ENCODE measurements around the gene KHDRBS2.

KHDRBS2 gene

DNA sequence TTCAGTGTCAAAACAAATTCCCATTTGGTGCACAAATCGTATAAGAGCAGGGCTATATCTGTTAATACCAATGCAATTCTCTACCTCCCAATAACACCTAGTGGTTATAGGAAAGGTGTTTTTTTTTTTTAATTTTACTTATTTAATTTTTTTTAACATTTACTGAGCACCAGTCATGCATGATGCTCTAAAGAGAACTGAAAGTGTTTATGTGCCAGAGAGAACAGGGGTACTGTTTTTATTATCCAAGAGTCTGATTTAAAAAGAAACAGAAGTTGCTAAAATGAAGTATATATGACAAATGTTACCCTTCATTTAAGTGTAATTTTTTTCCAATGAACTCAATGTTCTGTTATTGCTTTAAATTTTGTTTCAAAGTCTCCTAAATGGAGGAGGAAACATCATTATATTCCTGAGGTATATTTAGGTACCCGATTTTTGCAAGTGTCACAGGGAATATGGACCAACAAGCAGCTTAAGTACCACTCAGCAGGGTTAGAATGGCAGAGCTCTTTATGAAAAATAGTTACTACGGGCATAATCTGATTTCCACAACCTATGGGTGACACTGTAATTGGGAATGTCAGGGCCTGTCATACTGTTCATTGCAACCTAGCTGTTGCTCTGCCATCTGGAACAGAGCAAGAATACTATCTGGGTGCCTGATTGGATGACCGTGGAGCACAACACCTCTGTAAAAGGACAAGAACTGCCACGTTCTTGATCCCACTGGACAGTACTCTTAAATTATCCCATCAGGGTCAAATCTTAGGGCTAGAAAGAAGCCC, 195.4 kb downstream of the KHDRBS2 start:
- H3K4me3 ChIP-seq (ENCODE audit: low read depth, low read length) = no peak overlapping the region
- TF ChIP-seq, protein P1, sequence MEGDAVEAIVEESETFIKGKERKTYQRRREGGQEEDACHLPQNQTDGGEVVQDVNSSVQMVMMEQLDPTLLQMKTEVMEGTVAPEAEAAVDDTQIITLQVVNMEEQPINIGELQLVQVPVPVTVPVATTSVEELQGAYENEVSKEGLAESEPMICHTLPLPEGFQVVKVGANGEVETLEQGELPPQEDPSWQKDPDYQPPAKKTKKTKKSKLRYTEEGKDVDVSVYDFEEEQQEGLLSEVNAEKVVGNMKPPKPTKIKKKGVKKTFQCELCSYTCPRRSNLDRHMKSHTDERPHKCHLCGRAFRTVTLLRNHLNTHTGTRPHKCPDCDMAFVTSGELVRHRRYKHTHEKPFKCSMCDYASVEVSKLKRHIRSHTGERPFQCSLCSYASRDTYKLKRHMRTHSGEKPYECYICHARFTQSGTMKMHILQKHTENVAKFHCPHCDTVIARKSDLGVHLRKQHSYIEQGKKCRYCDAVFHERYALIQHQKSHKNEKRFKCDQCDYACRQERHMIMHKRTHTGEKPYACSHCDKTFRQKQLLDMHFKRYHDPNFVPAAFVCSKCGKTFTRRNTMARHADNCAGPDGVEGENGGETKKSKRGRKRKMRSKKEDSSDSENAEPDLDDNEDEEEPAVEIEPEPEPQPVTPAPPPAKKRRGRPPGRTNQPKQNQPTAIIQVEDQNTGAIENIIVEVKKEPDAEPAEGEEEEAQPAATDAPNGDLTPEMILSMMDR (IDR thresholded peaks at IDR 0.05; ENCODE audit: borderline replicate concordance, insufficient read depth, low read depth, low read length) = no peak

DNA sequence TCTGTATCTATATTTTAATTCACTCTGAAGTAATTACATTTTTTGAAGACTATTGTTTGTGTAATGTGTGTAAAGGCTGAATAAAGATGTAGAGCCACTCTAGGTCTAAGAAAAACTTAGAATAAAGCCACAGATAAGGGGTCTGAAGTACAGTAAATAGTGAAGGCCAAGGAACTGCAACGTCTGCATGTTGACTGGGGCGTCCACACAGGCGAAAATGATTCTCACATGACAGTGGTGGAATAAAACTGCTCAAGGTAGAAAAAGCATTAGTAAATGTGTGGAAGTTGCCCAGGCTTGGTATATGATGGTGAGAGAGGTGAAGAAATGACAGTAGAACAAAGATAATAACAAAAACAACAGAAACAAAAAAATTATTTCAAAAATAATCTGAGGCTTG, 196.2 kb downstream of the KHDRBS2 start:
- no peak overlapping the region for H3K4me3 ChIP-seq (ENCODE audit: low read depth, low read length)
- TF ChIP-seq, protein P1 (IDR thresholded peaks at IDR 0.05; ENCODE audit: borderline replicate concordance, insufficient read depth, low read depth, low read length) = no peak

DNA sequence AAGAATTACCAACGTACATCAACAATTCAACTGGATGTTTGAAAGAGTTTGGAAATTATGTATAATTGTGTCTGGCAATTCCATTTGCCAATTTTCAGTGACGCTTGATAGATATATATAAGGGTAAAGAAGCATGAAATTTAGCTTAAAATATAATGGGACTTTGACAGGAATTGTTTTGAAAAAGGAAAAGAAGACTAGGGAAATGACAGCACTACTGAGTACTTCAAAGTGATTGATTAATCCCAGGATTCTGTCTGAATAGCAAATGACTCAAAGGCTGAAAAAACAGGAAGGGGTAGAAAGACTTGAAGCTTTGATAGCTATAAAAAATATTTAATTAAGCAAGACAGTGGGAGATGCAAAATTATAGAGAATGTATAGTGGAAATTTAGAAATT, 200.0 kb downstream of the KHDRBS2 start:
- TF ChIP-seq, protein P1 (IDR thresholded peaks at IDR 0.05; ENCODE audit: borderline replicate concordance, insufficient read depth, low read depth, low read length) = no peak

DNA sequence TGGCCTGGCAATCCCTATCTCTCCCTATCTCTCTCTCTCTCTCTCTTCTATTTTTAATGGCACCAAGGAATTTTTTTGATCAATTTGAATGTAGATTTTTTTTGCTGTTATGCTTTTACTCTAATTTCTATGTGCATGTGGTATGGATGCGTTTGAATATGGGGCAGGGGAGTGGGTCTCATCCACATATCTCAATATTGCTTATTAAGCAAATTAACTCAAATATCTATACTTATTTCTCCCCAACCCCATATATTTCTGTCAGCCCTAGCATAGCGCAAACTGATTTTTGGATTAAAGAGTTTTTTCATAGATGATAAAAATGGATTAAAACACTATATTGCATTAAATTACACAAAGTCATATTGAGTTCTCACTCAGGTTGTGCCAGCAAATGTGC, 210.2 kb downstream of the KHDRBS2 start:
- TF ChIP-seq, protein P1 (IDR thresholded peaks at IDR 0.05; ENCODE audit: borderline replicate concordance, insufficient read depth, low read depth, low read length) = no peak
- H3K4me3 ChIP-seq (ENCODE audit: low read depth, low read length) = no peak overlapping the region

More for the DNA sequence above, 200.0 kb downstream of the KHDRBS2 start:
- H3K4me3 ChIP-seq (ENCODE audit: low read depth, low read length) = no peak overlapping the region

DNA sequence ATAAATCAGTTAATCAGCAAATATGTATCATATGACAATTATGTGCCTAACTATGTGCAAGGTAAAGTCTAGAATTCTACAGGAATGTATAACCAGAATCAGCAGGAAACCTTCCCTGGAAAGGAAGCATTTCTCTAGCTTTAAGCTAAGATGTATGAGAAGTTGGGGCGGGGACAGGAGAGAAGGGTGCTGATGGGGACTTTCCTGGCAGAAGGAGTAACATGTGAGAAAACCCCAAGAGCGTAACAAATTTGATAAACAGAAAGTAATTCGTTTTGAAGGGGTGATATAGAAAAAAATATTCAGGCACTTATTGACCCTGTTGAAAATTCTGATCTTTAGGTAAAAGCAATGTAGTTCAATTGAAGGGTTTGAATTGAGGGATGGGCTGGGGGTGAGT, 226.1 kb downstream of the KHDRBS2 start:
- no peak overlapping the region for H3K4me3 ChIP-seq (ENCODE audit: low read depth, low read length)
- TF ChIP-seq, protein P1 (IDR thresholded peaks at IDR 0.05; ENCODE audit: borderline replicate concordance, insufficient read depth, low read depth, low read length) = no peak

DNA sequence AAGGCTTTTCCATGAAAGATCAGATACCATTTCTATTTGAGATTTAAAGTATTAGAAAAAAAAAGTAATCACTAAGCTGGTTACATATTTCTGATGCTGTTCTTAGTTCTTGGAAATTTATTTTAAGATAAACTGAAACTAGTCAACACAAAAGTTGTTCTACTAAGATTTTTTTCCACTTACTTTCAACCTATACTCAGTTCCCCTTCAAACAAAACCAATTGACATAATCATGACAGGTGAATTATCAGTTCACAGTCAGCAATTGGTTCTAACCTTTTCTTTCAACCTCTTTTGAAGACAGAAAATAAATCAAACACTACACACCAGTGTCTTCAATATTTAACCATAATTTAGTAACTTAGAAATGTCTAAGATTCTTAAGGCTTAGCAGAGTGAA, 228.7 kb downstream of the KHDRBS2 start:
- H3K4me3 ChIP-seq (ENCODE audit: low read depth, low read length) = no peak overlapping the region
- TF ChIP-seq, protein P1 (IDR thresholded peaks at IDR 0.05; ENCODE audit: borderline replicate concordance, insufficient read depth, low read depth, low read length) = no peak

DNA sequence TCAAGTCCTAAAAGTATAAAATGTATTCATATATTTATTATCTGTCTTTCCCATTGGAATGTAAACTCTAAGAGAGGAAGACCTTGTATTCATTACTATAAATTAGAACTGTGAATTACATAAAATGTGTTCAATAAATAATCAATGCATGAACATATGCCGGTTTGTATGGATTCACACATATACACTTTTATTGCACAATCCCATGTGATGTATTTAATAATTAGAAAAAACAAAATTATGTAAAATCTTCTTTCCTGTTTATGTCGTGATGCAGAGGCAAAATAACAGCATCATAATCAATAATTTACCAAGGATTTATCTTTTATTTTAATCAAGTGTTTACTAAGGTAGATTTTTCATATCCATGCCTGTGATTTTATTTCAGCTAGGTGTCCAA, 240.5 kb downstream of the KHDRBS2 start:
- H3K4me3 ChIP-seq (ENCODE audit: low read depth, low read length) = no peak overlapping the region
- TF ChIP-seq, protein P1 (IDR thresholded peaks at IDR 0.05; ENCODE audit: borderline replicate concordance, insufficient read depth, low read depth, low read length) = no peak

All from GM12875 (cell line).